Muscle of leg (tissue), 11 donors: ENCODE results near the gene COL4A2. TPM values are rescaled to one million over a fixed set of nuclear protein-coding genes. Genes with fewer than 3 reads are reported as not detected.

Source experiments
- DNase-seq: peaks from one replicate; pipeline ENCODE4 v3.0.0; 2013
- H3K27ac ChIP-seq: one replicate; pipeline ENCODE4 v1.5.1; 2013; ENCODE audit warnings: mild to moderate bottlenecking, low read length, control low read depth
- H3K27me3 ChIP-seq: one replicate; pipeline ENCODE4 v1.6.1; 2013; ENCODE audit warnings: low read length; ENCODE audit not compliant: control insufficient read depth, insufficient read depth
- H3K36me3 ChIP-seq: one replicate; pipeline ENCODE4 v1.6.1; 2013; ENCODE audit warnings: low read length; ENCODE audit not compliant: control insufficient read depth, insufficient read depth
- H3K4me1 ChIP-seq: one replicate; pipeline ENCODE4 v1.6.1; 2013; ENCODE audit warnings: low read length; ENCODE audit not compliant: control insufficient read depth, insufficient read depth
- H3K4me3 ChIP-seq: one replicate; pipeline ENCODE4 v1.5.1; 2013; ENCODE audit warnings: low read length, control low read depth
- H3K9me3 ChIP-seq: replicated peaks from 2 replicates; pipeline ENCODE4 v1.6.1; 2013; ENCODE audit warnings: low read depth, low read length; ENCODE audit not compliant: control insufficient read depth
- WGBS: methylation state at CpG from one replicate; pipeline ENCODE4 v1.1.5; 2013; ENCODE audit warnings: missing lambda C conversion rate; ENCODE audit not compliant: insufficient coverage; 5-methylcytosine and 5-hydroxymethylcytosine counted together
- polyA plus RNA-seq, 8 donors: library from polyadenylated mRNA; unstranded; fragments of 120-200 nt; gene quantifications; one replicate each; pipeline versions ENCODE4 v1.2.1 to v1.2.3, GENCODE V29; 2013; ENCODE audit warnings: inconsistent platforms in 1 of 8, low replicate concordance in 1 of 8; ENCODE audit not compliant: insufficient read length in 8 of 8, insufficient read depth in 1 of 8
- total RNA-seq: library from RNA; stranded (reverse); fragments of 120-200 nt; gene quantifications from one replicate; pipeline ENCODE4 v1.2.4, GENCODE V29; 2013

Gene COL4A2
- total and polyA plus RNA-seq, 9 donors = 429 to 712 (median 555) TPM

GRCh38 chr13:110475550-110476219 lies 168.6 kb downstream of the COL4A2 start:
- no peak overlapping the region for H3K4me3 ChIP-seq
- WGBS = 87% methylated on average over 14 of the region's 18 CpGs
- peaks cover 86% of the 10 kb centered on the region for H3K36me3 ChIP-seq

GRCh38 chr13:110476220-110476617 lies 169.1 kb downstream of the COL4A2 start:
- Histone ChIP-seq H3K27ac (no peak overlapping the region), H3K4me1 (peaks cover 22% of the 10 kb centered on the region), H3K36me3 (peaks cover 82% of the 10 kb centered on the region), H3K4me3 (no peak overlapping the region), H3K9me3 (no peaks in the 10 kb centered on the region), H3K27me3 (no peaks in the 10 kb centered on the region)
- DNase-seq = no peak
- WGBS = 83% methylated on average over 9 of the region's 12 CpGs

More at GRCh38 chr13:110475550-110476219, 168.6 kb downstream of the COL4A2 start:
- Histone ChIP-seq H3K4me1 (peaks cover 25% of the 10 kb centered on the region), H3K9me3 (no peaks in the 10 kb centered on the region), H3K27ac (no peak overlapping the region), H3K27me3 (no peaks in the 10 kb centered on the region)
- no peak for DNase-seq

GRCh38 chr13:110477706-110478245 lies 170.7 kb downstream of the COL4A2 start:
- DNase-seq = no peak
- WGBS = 63% methylated on average over 3 of the region's 4 CpGs
- Histone ChIP-seq H3K27me3 (no peaks in the 10 kb centered on the region), H3K36me3 (peaks cover 78% of the 10 kb centered on the region), H3K27ac (no peak overlapping the region), H3K4me3 (no peak overlapping the region), H3K4me1 (peaks cover 16% of the 10 kb centered on the region), H3K9me3 (no peaks in the 10 kb centered on the region)

GRCh38 chr13:110478405-110479214 lies 171.5 kb downstream of the COL4A2 start:
- Histone ChIP-seq H3K4me3 (no peak overlapping the region), H3K4me1 (peaks cover 11% of the 10 kb centered on the region), H3K36me3 (peaks cover 78% of the 10 kb centered on the region), H3K27ac (no peak overlapping the region), H3K9me3 (no peaks in the 10 kb centered on the region), H3K27me3 (no peaks in the 10 kb centered on the region)
- WGBS = 86% methylated on average over 9 of the region's 16 CpGs
- DNase-seq = no peak

- Histone ChIP-seq H3K4me3 (no peak overlapping the region), H3K27ac (no peak overlapping the region), H3K36me3 (peaks cover 75% of the 10 kb centered on the region), H3K27me3 (no peaks in the 10 kb centered on the region), H3K4me1 (peaks cover 10% of the 10 kb centered on the region), H3K9me3 (no peaks in the 10 kb centered on the region)
- WGBS = 87% methylated on average over 6 of the region's 6 CpGs
- no peak for DNase-seq
Measured at GRCh38 chr13:110479215-110479545, 172.1 kb downstream of the COL4A2 start.

- Histone ChIP-seq H3K36me3 (peaks cover 75% of the 10 kb centered on the region), H3K9me3 (no peaks in the 10 kb centered on the region), H3K27ac (no peak overlapping the region), H3K27me3 (no peaks in the 10 kb centered on the region), H3K4me1 (peaks cover 10% of the 10 kb centered on the region), H3K4me3 (no peak overlapping the region)
- 57% methylated on average over 8 of the region's 11 CpGs for WGBS
- DNase-seq = peak; percentile 32
Measured at GRCh38 chr13:110479648-110480047, 172.6 kb downstream of the COL4A2 start.

GRCh38 chr13:110480161-110480560 lies 173.1 kb downstream of the COL4A2 start:
- no peak for DNase-seq
- WGBS = 67% methylated on average over 5 of the region's 5 CpGs
- Histone ChIP-seq H3K4me1 (peaks cover 10% of the 10 kb centered on the region), H3K27ac (no peak overlapping the region), H3K27me3 (no peaks in the 10 kb centered on the region), H3K9me3 (no peaks in the 10 kb centered on the region), H3K36me3 (peaks cover 74% of the 10 kb centered on the region), H3K4me3 (no peak overlapping the region)

- Histone ChIP-seq H3K36me3 (peaks cover 73% of the 10 kb centered on the region), H3K27ac (no peak overlapping the region), H3K4me3 (no peak overlapping the region), H3K27me3 (no peaks in the 10 kb centered on the region), H3K9me3 (no peaks in the 10 kb centered on the region), H3K4me1 (peaks cover 5% of the 10 kb centered on the region)
- DNase-seq = no peak
- WGBS = 82% methylated on average over 11 of the region's 13 CpGs
Measured at GRCh38 chr13:110483386-110483968, 176.4 kb downstream of the COL4A2 start.

- WGBS = 84% methylated on average over 16 of the region's 18 CpGs
- H3K4me1 ChIP-seq = no peaks in the 10 kb centered on the region
- peaks cover 75% of the 10 kb centered on the region for H3K36me3 ChIP-seq
- no peak overlapping the region for H3K27ac ChIP-seq
- no peaks in the 10 kb centered on the region for H3K27me3 ChIP-seq
- no peaks in the 10 kb centered on the region for H3K9me3 ChIP-seq
- DNase-seq = no peak
- no peak overlapping the region for H3K4me3 ChIP-seq
Measured at GRCh38 chr13:110484290-110485048, 177.4 kb downstream of the COL4A2 start.
